GM23248 (cell line): ENCODE data around the gene WAPL. TPM values are rescaled to one million over a fixed set of nuclear protein-coding genes. Genes with fewer than 3 reads are reported as not detected.

Experiments
- DNase-seq: peaks from one replicate; pipeline ENCODE4 v3.0.0-alpha.2; 2015
- H2AFZ ChIP-seq: fragments of 200-600 bp; sonication (generic); 2 replicates; pipeline ENCODE4 v1.6.1; 2016; ENCODE audit warnings: antibody characterized with exemption
- H3F3A ChIP-seq: fragments of 200-600 bp; sonication (generic); 2 replicates; pipeline ENCODE4 v1.6.1; 2016; ENCODE audit warnings: mild to moderate bottlenecking, antibody characterized with exemption, mixed run types; ENCODE audit not compliant: insufficient read depth
- H3K27ac ChIP-seq: fragments of 200-600 bp; sonication (generic); 2 replicates; pipeline ENCODE4 v1.5.1; 2016; ENCODE audit warnings: mild to moderate bottlenecking
- H3K27me3 ChIP-seq: fragments of 200-600 bp; sonication (generic); replicated peaks from 2 replicates; pipeline ENCODE4 v1.6.1; 2016; ENCODE audit warnings: mild to moderate bottlenecking; ENCODE audit not compliant: insufficient read depth
- H3K36me3 ChIP-seq: fragments of 200-600 bp; sonication (generic); 2 replicates; pipeline ENCODE4 v1.6.1; 2016; ENCODE audit warnings: low read depth, mild to moderate bottlenecking
- H3K4me1 ChIP-seq: fragments of 200-600 bp; sonication (generic); 2 replicates; pipeline ENCODE4 v1.6.1; 2016; ENCODE audit warnings: mild to moderate bottlenecking; ENCODE audit not compliant: insufficient read depth
- H3K4me2 ChIP-seq: fragments of 200-600 bp; sonication (generic); one replicate; pipeline ENCODE4 v1.6.1; 2016; ENCODE audit warnings: mild to moderate bottlenecking; ENCODE audit not compliant: unreplicated experiment
- H3K4me3 ChIP-seq: fragments of 200-600 bp; sonication (generic); 2 replicates; pipeline ENCODE4 v1.5.1; 2016; ENCODE audit warnings: mild to moderate bottlenecking
- H3K79me2 ChIP-seq: fragments of 200-600 bp; sonication (generic); 2 replicates; pipeline ENCODE4 v1.6.1; 2016; ENCODE audit warnings: mild to moderate bottlenecking; ENCODE audit not compliant: insufficient read depth
- H3K9ac ChIP-seq: fragments of 200-600 bp; sonication (generic); 2 replicates; pipeline ENCODE4 v1.6.1; 2016; ENCODE audit warnings: mild to moderate bottlenecking
- H3K9me2 ChIP-seq: fragments of 200-600 bp; sonication (generic); 2 replicates; pipeline ENCODE4 v1.6.1; 2016; ENCODE audit warnings: mixed run types, mild to moderate bottlenecking, moderate library complexity; ENCODE audit not compliant: insufficient read depth
- H3K9me3 ChIP-seq: fragments of 200-600 bp; sonication (generic); one replicate; pipeline ENCODE4 v1.6.1; 2017; ENCODE audit warnings: low read depth
- H4K20me1 ChIP-seq: fragments of 200-600 bp; sonication (generic); 2 replicates; pipeline ENCODE4 v1.6.0; 2016; ENCODE audit not compliant: insufficient read depth
- EZH2 ChIP-seq: fragments of 200-600 bp; sonication (generic); IDR thresholded peaks from 2 replicates; pipeline ENCODE4 v1.6.1; 2018; ENCODE audit warnings: antibody characterized with exemption, mild to moderate bottlenecking; ENCODE audit not compliant: insufficient read depth, poor library complexity, severe bottlenecking
- EZH2phosphoT487 ChIP-seq: fragments of 200-600 bp; sonication (generic); IDR thresholded peaks from 2 replicates; pipeline ENCODE4 v1.6.1; 2018; ENCODE audit warnings: antibody characterized with exemption, moderate library complexity, mild to moderate bottlenecking, low read depth; ENCODE audit not compliant: insufficient read depth
- WGBS, 2 experiments: methylation state at CpG; one replicate each; pipeline ENCODE4 v1.1.6; 2015 to 2017; ENCODE audit warnings: low lambda C conversion rate in 2 of 2, low coverage in 1 of 2; ENCODE audit errors: missing lambda C conversion rate in 2 of 2; 5-methylcytosine and 5-hydroxymethylcytosine counted together
- in situ Hi-C: fragments of 300-500 bp; cut with MboI; formaldehyde crosslinking; loops from 2 replicates; pipeline ENCODE4 v1.15.0; 2020
- polyA plus RNA-seq: library from polyadenylated mRNA; unstranded; fragments of >200 nt; fragmentation: Nextera tagmentation; extraction: Ambion mirVana; gene quantifications from 2 replicates; pipeline ENCODE4 v1.2.1, GENCODE V29; 2016
- small RNA-seq: library from RNA; depleted of rRNA; stranded (forward); fragments of <200 nt; gene quantifications from one replicate; pipeline ENCODE3, GENCODE V24; 2014; ENCODE audit warnings: low read depth, low replicate concordance
- total RNA-seq: library from RNA; depleted of rRNA; stranded (reverse); fragments of >200 nt; shearing (Covaris generic); gene quantifications from 2 replicates; pipeline ENCODE4 v1.2.3, GENCODE V29; 2014; rRNA removed

The WAPL gene
- total and polyA plus RNA-seq, 2 experiments from 2014 or later = 17.1 to 28.3 TPM

GRCh38 chr10:86388119-86388704 is 133.4 kb downstream of the WAPL start:
- Histone ChIP-seq H3F3A (no peaks in the 10 kb centered on the region), H3K79me2 (no peaks in the 10 kb centered on the region), H3K9me2 (no peaks in the 10 kb centered on the region), H3K27ac (no peak overlapping the region), H3K36me3 (no peaks in the 10 kb centered on the region), H3K4me2 (no peak overlapping the region), H4K20me1 (no peaks in the 10 kb centered on the region), H3K4me1 (no peaks in the 10 kb centered on the region), H3K9ac (no peak overlapping the region), H2AFZ (no peak overlapping the region), H3K27me3 (peaks cover 61% of the 10 kb centered on the region), H3K9me3 (no peaks in the 10 kb centered on the region), H3K4me3 (no peak overlapping the region)
- DNase-seq = no peak
- 20 to 25% methylated on average over 13 of the region's 13 CpGs for WGBS, 2 experiments
- in situ Hi-C loops = no loop called here
- no peak for TF ChIP-seq EZH2phosphoT487
- TF ChIP-seq EZH2 = no peak

- Histone ChIP-seq H3K4me3 (no peak overlapping the region), H3K4me1 (no peaks in the 10 kb centered on the region), H3K9me2 (no peaks in the 10 kb centered on the region), H3F3A (no peaks in the 10 kb centered on the region), H3K9ac (no peak overlapping the region), H3K79me2 (no peaks in the 10 kb centered on the region), H3K9me3 (no peaks in the 10 kb centered on the region), H3K4me2 (no peak overlapping the region), H2AFZ (no peak overlapping the region), H3K27ac (no peak overlapping the region), H3K27me3 (peaks cover 54% of the 10 kb centered on the region), H3K36me3 (no peaks in the 10 kb centered on the region), H4K20me1 (no peaks in the 10 kb centered on the region)
- WGBS, 2 experiments = 40 to 44% methylated on average over 7 of the region's 7 CpGs
- TF ChIP-seq EZH2phosphoT487 (no peak), EZH2 (no peak)
- no peak for DNase-seq
- in situ Hi-C loops = no loop called here
Observed at GRCh38 chr10:86387178-86387794, 134.3 kb downstream of the WAPL start.

- in situ Hi-C loops = no loop called here
- TF ChIP-seq EZH2 (no peak), EZH2phosphoT487 (no peak)
Observed at GRCh38 chr10:86385806-86386205, 135.8 kb downstream of the WAPL start.

More at GRCh38 chr10:86385806-86386205, 135.8 kb downstream of the WAPL start:
- WGBS, 2 experiments = 73 to 77% methylated on average over 3 of the region's 3 CpGs
- Histone ChIP-seq H3K9me2 (no peaks in the 10 kb centered on the region), H4K20me1 (no peaks in the 10 kb centered on the region), H3K9ac (no peak overlapping the region), H3K79me2 (no peaks in the 10 kb centered on the region), H3K4me3 (no peak overlapping the region), H3K4me2 (no peak overlapping the region), H3K36me3 (no peaks in the 10 kb centered on the region), H3K4me1 (no peaks in the 10 kb centered on the region), H3K27me3 (peaks cover 54% of the 10 kb centered on the region), H2AFZ (no peak overlapping the region), H3F3A (no peaks in the 10 kb centered on the region), H3K27ac (no peak overlapping the region), H3K9me3 (no peaks in the 10 kb centered on the region)
- no peak for DNase-seq

Small RNA genes lying within 50 kb of the gene (small RNA-seq; reads per million reads assigned to genes)
- not detected for gene RNU6-780P

Other genes with a start within 250 kb of the WAPL start
- gene GRID1, start 155.0 kb downstream of the WAPL start, total RNA-seq = not detected in 2 replicates
- gene GRID1, start 155.0 kb downstream of the WAPL start, polyA plus RNA-seq = not detected in 2 replicates
- not detected in 2 replicates for gene OPN4, start 132.8 kb upstream of the WAPL start, total RNA-seq
- not detected in 2 replicates for gene OPN4, start 132.8 kb upstream of the WAPL start, polyA plus RNA-seq
- gene LDB3, start 146.7 kb upstream of the WAPL start, total RNA-seq = under 0.01 and 0.11 TPM in 2 replicates
- 0.05 and 0.08 TPM in 2 replicates for gene LDB3, start 146.7 kb upstream of the WAPL start, polyA plus RNA-seq
- 35.5 and 41.7 TPM in 2 replicates for gene BMPR1A, start 234.8 kb upstream of the WAPL start, total RNA-seq
- 15.5 and 16.5 TPM in 2 replicates for gene BMPR1A, start 234.8 kb upstream of the WAPL start, polyA plus RNA-seq